HG02973 (cell line): ENCODE results near the gene KIAA2012.
"Not testable (repeated sequence)": the region's sequence is repeated elsewhere in the genome, so short reads cannot be mapped to it uniquely, and the experiment has no call there.

Experiments used
- ATAC-seq: cut with Tn5 transposase; IDR thresholded peaks from one replicate; pipeline ENCODE4 v1.9.1; 2021; ENCODE audit warnings: moderate library complexity; ENCODE audit not compliant: unreplicated experiment

KIAA2012 gene

GRCh38 chr2:202185156-202185555 is 112.1 kb downstream of the KIAA2012 start:
- ATAC-seq = no peak

- no peak for ATAC-seq
Measured at GRCh38 chr2:202186641-202187202, 113.7 kb downstream of the KIAA2012 start.

- no peak for ATAC-seq
Measured at GRCh38 chr2:202187570-202187969, 114.5 kb downstream of the KIAA2012 start.

- ATAC-seq = no peak
Measured at GRCh38 chr2:202193305-202193704, 120.2 kb downstream of the KIAA2012 start.

GRCh38 chr2:202193881-202194353 is 120.9 kb downstream of the KIAA2012 start:
- no peak for ATAC-seq

- ATAC-seq = no peak
Measured at GRCh38 chr2:202194418-202194817, 121.4 kb downstream of the KIAA2012 start.

GRCh38 chr2:202196727-202197126 is 123.7 kb downstream of the KIAA2012 start:
- no peak for ATAC-seq

GRCh38 chr2:202201220-202202160 is 128.4 kb downstream of the KIAA2012 start:
- no peak for ATAC-seq

GRCh38 chr2:202203348-202203747 is 130.3 kb downstream of the KIAA2012 start:
- no peak for ATAC-seq

GRCh38 chr2:202204855-202205254 is 131.8 kb downstream of the KIAA2012 start:
- no peak for ATAC-seq

- no peak for ATAC-seq
Measured at GRCh38 chr2:202208526-202208925, 135.5 kb downstream of the KIAA2012 start.

- no peak for ATAC-seq
Measured at GRCh38 chr2:202215179-202215578, 142.1 kb downstream of the KIAA2012 start.

GRCh38 chr2:202221873-202222272 is 148.8 kb downstream of the KIAA2012 start:
- ATAC-seq = no peak

- ATAC-seq = peak; percentile 29
Measured at GRCh38 chr2:202237787-202238233, 164.8 kb downstream of the KIAA2012 start.

- peak; percentile 96 for ATAC-seq
Measured at GRCh38 chr2:202238234-202239197, 165.5 kb downstream of the KIAA2012 start, which contains the start of gene SUMO1. SUMO1 (minus strand) TSS chr2:202238597; CDS start chr2:202238451, 146 bp downstream.

- ATAC-seq = not testable (repeated sequence)
Measured at GRCh38 chr2:202247710-202248109, 174.7 kb downstream of the KIAA2012 start.

- ATAC-seq = no peak
Measured at GRCh38 chr2:202249521-202250253, 176.6 kb downstream of the KIAA2012 start.

- no peak for ATAC-seq
Measured at GRCh38 chr2:202251494-202251893, 178.4 kb downstream of the KIAA2012 start.
